ENCODE measurements around the gene FHOD3. TPM values are rescaled to one million over a fixed set of nuclear protein-coding genes. Genes with fewer than 3 reads are reported as not detected.

FHOD3 gene
- total RNA-seq, 1 experiment from 2014 or later = 43.0 TPM

GRCh38 chr18:36769611-36770314, 472.2 kb downstream of the FHOD3 start:
- no peak for DNase-seq (ENCODE audit: low read depth)

- no peak for DNase-seq (ENCODE audit: low read depth)
Observed at GRCh38 chr18:36770315-36770946, 472.9 kb downstream of the FHOD3 start.

GRCh38 chr18:36771245-36771644, 473.7 kb downstream of the FHOD3 start:
- no peak for DNase-seq (ENCODE audit: low read depth)

- no peak for DNase-seq (ENCODE audit: low read depth)
Observed at GRCh38 chr18:36772241-36772723, 474.8 kb downstream of the FHOD3 start.

- DNase-seq (ENCODE audit: low read depth) = peak; percentile 12
Observed at GRCh38 chr18:36775396-36775795, 477.9 kb downstream of the FHOD3 start.

- no peak for DNase-seq (ENCODE audit: low read depth)
Observed at GRCh38 chr18:36776650-36777049, 479.1 kb downstream of the FHOD3 start.

- no peak for DNase-seq (ENCODE audit: low read depth)
Observed at GRCh38 chr18:36777566-36777965, 480.1 kb downstream of the FHOD3 start.

- DNase-seq (ENCODE audit: low read depth) = no peak
Observed at GRCh38 chr18:36780748-36781147, 483.2 kb downstream of the FHOD3 start.

GRCh38 chr18:36782710-36783109, 485.2 kb downstream of the FHOD3 start:
- DNase-seq (ENCODE audit: low read depth) = no peak

- DNase-seq (ENCODE audit: low read depth) = no peak
Observed at GRCh38 chr18:36783792-36784191, 486.3 kb downstream of the FHOD3 start.

GRCh38 chr18:36786686-36787085, 489.2 kb downstream of the FHOD3 start:
- peak; percentile 45 for DNase-seq (ENCODE audit: low read depth)

- no peak for DNase-seq (ENCODE audit: low read depth)
Observed at GRCh38 chr18:36792634-36793283, 495.2 kb downstream of the FHOD3 start.

- DNase-seq (ENCODE audit: low read depth) = no peak
Observed at GRCh38 chr18:36798738-36799473, 501.4 kb downstream of the FHOD3 start.

GRCh38 chr18:36805105-36805504, 507.6 kb downstream of the FHOD3 start:
- DNase-seq (ENCODE audit: low read depth) = no peak

GRCh38 chr18:36808681-36809080, 511.2 kb downstream of the FHOD3 start:
- DNase-seq (ENCODE audit: low read depth) = peak; percentile 81

- peak; percentile 48 for DNase-seq (ENCODE audit: low read depth)
Observed at GRCh38 chr18:36809590-36810381, 512.3 kb downstream of the FHOD3 start.

- DNase-seq (ENCODE audit: low read depth) = no peak
Observed at GRCh38 chr18:36811430-36811829, 513.9 kb downstream of the FHOD3 start.

GRCh38 chr18:36811955-36812354, 514.4 kb downstream of the FHOD3 start:
- no peak for DNase-seq (ENCODE audit: low read depth)

GRCh38 chr18:36812678-36813077, 515.2 kb downstream of the FHOD3 start:
- DNase-seq (ENCODE audit: low read depth) = no peak

- DNase-seq (ENCODE audit: low read depth) = no peak
Observed at GRCh38 chr18:36813101-36813775, 515.7 kb downstream of the FHOD3 start.

All from HT1080 (cell line).